Stimulated activated CD4-positive, alpha-beta T cell treated with anti-CD3 and anti-CD28 coated beads, Interleukin-15, amount 100 ng/mL, for 48 hours (primary cell): Measurements from ENCODE around the gene ZNHIT2.
A peak's percentile ranks its signal among the peaks of the same experiment; 100 is the strongest.
"Not testable (repeated sequence)": the region's sequence is repeated elsewhere in the genome, so short reads cannot be mapped to it uniquely, and the experiment has no call there.

Source experiments
- DNase-seq, 2 donors: peaks; one replicate each; pipeline ENCODE4 v3.0.0-alpha.2; 2020; ENCODE audit warnings: low read depth in 2 of 2

ZNHIT2 gene

GRCh38 chr11:65117206-65118096 lies at the start of gene ZNHIT2:
Gene ZNHIT2 (minus strand): TSS chr11:65117701. CDS start chr11:65117653, 48 bp downstream.
- peak; percentile 100 for DNase-seq

- DNase-seq = no peak
Observed at GRCh38 chr11:65166893-65167292, 49.4 kb upstream of the ZNHIT2 start.

- no peak for DNase-seq
Observed at GRCh38 chr11:65165410-65166317, 48.2 kb upstream of the ZNHIT2 start.

- DNase-seq = no peak
Observed at GRCh38 chr11:65163684-65164083, 46.2 kb upstream of the ZNHIT2 start.

- no peak for DNase-seq
Observed at GRCh38 chr11:65160643-65161042, 43.1 kb upstream of the ZNHIT2 start.

GRCh38 chr11:65159012-65159411 lies 41.5 kb upstream of the ZNHIT2 start:
- DNase-seq = no peak

- DNase-seq = no peak
Observed at GRCh38 chr11:65157336-65157735, 39.8 kb upstream of the ZNHIT2 start.

- no peak for DNase-seq
Observed at GRCh38 chr11:65156926-65157325, 39.4 kb upstream of the ZNHIT2 start.

GRCh38 chr11:65156256-65156655 lies 38.8 kb upstream of the ZNHIT2 start:
- no peak for DNase-seq

- no peak for DNase-seq
Observed at GRCh38 chr11:65152122-65152521, 34.6 kb upstream of the ZNHIT2 start.

GRCh38 chr11:65151331-65151899 lies 33.9 kb upstream of the ZNHIT2 start:
- no peak for DNase-seq

- peak; percentile 25 to 33 for DNase-seq
Observed at GRCh38 chr11:65150509-65151299, 33.2 kb upstream of the ZNHIT2 start.

- DNase-seq = not testable (repeated sequence)
Observed at GRCh38 chr11:65150131-65150508, 32.6 kb upstream of the ZNHIT2 start.

- no peak for DNase-seq
Observed at GRCh38 chr11:65148657-65149056, 31.2 kb upstream of the ZNHIT2 start.

- DNase-seq = no peak
Observed at GRCh38 chr11:65147352-65148075, 30.0 kb upstream of the ZNHIT2 start.

- DNase-seq = no peak
Observed at GRCh38 chr11:65141896-65142494, 24.5 kb upstream of the ZNHIT2 start.

- DNase-seq = no peak
Observed at GRCh38 chr11:65136515-65137096, 19.1 kb upstream of the ZNHIT2 start.

GRCh38 chr11:65135633-65136145 lies 18.2 kb upstream of the ZNHIT2 start:
- no peak for DNase-seq

GRCh38 chr11:65134952-65135632 lies 17.6 kb upstream of the ZNHIT2 start:
- DNase-seq = peak; percentile 72 to 73
